GM18861 (cell line): Measurements from ENCODE around the gene ATAD2B.

Source experiments
- ATAC-seq: cut with Tn5 transposase; IDR thresholded peaks from one replicate; pipeline ENCODE4 v1.9.1; 2021; ENCODE audit not compliant: unreplicated experiment

Gene ATAD2B

DNA sequence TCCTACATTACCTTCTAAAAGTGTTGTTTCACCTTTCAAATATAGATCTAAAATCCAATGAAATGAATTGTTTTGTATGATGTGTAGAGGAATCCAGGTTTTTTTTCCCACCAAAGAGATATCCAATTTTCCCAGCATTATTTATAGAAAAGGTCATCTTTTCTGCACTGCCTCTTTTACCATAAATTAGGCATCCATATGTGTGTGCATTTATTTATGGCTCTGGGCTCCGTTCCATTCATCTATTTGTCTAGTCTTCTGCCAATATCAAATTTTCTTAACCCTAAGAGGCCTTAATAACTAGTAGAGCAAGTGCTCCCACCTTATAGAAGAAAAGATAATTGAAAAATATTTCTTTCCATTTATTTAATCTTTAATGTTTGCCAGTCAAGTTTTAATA is 88.3 kb downstream of the ATAD2B start:
- ATAC-seq = no peak

- ATAC-seq = no peak
These were observed 89.1 kb downstream of the ATAD2B start for GRCh38 chr2:23837871-23838270.

DNA sequence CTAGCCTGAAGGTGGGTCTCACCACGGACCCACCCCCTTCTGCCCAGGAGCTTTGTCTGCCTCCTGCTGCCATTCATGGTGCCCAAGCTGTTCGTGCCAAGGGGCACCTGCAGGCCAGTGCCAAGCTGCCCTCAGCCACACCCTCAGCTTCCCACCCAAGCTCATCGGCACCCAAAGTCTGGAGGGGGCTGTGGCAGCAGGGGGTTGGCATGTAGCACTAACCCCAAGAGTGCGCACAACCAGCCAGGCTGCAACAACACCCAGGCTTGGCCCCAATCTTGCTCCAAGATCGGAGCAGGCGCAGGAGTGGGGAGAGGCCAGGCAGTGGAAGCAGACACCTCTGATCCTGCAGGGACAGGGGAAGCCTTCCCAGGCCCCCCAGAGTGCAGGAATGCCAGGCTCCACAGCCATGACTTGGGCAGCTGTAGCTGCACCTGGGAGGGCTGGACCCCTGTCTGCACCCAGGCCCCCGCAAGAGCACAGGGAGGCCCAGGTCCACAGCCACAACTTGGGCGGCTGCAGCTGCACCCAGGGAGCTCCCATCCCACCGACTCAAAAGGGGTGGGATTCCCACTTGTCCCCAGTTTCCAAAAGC is 89.9 kb downstream of the ATAD2B start:
- no peak for ATAC-seq

DNA sequence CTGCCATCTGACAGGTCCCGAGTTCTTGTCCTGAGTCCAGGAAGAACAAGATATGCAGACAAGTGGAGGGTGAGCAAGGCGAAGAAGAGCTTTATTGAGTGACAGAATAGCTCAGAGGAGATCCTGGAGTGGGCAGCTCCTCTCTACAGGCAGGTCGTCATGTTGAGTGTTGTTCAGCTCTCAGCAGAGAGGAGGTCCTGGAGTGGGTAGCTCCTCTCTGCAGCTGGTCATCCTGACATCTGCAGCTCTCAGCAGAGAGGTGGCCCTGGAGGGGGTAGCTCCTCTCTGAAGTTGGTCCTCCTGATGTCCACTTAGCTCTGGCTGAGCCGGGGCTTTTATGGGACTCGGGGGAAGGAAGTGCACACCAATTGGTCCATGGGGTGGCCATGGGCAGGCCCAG is 90.4 kb downstream of the ATAD2B start:
- ATAC-seq = no peak

DNA sequence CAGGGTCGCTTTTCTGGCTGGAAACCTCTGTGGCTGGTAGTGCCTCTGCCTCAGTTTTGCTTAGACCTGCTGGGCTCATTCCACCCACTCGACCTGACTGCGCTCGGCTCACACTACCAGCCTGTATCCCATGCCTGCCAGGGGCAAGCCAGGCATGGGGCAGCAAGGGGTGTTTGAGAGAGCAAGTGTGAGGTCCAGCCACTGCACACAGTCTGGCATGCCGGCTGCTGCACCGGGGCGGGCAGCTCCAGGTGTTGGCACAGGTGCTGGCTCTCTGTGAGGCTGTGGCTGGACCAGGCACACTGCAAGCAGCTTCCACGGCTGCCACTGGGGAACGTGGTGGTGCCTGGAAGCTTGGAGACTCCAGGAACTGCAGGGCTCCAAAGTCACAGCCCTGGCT is 90.9 kb downstream of the ATAD2B start:
- ATAC-seq = no peak

DNA sequence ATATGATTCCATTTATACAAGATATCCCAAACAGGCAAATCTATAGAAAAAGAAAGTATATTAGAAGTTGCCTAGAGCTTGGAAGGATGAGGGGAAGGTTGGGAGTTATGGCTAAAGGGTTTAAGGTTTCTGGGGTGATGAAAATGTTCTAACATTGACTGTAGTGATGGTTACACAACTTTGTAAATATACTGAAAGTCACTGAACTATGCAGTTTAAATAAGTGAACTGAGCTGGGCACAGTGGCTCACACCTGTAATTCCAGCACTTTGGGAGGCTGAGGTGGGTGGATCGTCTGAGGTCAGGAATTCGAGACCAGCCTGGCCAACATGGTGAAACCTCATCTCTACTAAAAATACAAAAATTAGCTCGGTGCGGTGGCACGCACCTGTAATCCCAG is 91.5 kb downstream of the ATAD2B start:
- no peak for ATAC-seq

- ATAC-seq = no peak
These were observed 97.9 kb downstream of the ATAD2B start for GRCh38 chr2:23828986-23829385.

- no peak for ATAC-seq
These were observed 98.5 kb downstream of the ATAD2B start for GRCh38 chr2:23828256-23828980.

GRCh38 chr2:23827287-23827686 is 99.6 kb downstream of the ATAD2B start:
- ATAC-seq = no peak

GRCh38 chr2:23826771-23827170 is 100.2 kb downstream of the ATAD2B start:
- ATAC-seq = no peak

DNA sequence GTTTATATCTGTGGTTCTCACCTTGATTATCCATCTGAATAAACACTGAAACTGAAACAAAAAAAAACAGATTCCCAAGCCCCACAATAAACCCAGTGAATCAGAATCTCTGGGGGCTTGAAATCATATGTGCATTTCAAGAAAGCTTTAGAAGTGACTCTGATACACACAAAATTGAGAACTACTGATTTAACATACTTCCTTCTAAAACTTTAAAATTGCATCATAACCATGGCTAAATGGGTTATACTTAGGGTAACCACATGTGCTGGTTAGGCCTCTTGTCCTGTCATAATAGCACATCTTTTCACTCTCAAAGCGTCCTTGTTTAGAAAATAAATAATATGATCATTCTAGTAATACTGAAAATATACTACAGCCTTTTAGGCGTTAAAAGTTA is 100.9 kb downstream of the ATAD2B start:
- no peak for ATAC-seq

DNA sequence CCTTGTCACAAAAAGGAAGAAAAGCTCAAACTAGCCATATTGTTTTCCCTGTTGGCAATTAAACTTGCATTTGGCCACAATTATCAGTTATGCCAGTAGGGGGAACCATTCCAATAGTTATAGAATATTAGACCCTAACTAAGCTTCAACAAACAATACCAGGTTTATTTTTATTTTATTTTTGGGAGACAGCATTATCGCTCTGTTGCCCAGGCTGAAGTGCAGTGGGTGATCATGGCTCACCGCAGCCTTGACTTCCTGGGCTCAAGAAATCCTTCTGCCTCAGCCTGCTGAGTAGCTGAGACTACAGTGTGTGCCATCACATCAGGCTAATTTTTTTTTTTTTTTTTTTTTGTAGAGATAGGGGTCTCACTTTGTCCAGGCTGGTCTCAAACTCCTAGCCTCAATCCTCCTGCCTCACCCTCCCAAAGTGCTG is 102.1 kb downstream of the ATAD2B start:
- peak; percentile 44 for ATAC-seq

GRCh38 chr2:23823863-23824262 is 103.1 kb downstream of the ATAD2B start:
- no peak for ATAC-seq

- no peak for ATAC-seq
These were observed 112.0 kb downstream of the ATAD2B start for GRCh38 chr2:23814963-23815362.

DNA sequence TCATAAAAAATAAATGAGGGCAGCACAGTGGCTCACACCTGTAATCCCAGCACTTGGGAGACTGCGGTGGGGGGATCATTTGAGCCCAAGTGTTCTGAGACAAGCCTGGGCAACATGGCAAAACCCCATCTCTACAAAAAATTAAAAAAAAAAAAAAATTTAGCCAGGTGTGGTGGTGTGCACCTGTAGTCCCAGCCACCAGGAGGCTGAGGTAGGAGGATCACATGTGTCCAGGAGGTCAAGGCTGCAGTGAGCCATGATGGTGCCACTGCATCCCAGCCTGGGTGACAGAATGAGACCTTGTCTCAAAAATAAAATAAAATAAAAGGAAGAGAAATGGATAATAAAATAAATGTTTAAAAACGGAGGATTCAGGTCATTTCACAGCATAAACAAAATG is 113.5 kb downstream of the ATAD2B start:
- no peak for ATAC-seq

DNA sequence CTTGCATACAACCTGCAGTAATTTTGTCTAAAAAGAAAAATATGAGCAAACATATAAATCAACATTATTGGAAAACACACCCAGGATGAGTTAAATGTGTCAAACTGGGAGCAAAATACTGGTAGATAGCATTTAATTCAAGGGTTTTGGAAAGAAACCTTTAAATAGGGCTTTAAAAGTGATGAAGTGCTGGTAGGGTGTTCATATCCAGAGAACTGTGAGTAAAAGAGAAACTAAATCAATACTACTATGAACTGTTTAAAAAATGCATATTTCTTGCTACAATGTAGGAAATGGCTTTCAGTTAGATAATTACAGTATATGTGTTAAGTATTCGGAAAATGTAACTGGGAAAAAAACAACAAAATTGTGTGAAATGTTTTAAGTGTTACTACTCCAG is 117.8 kb downstream of the ATAD2B start:
- ATAC-seq = no peak

GRCh38 chr2:23806665-23807249 is 120.2 kb downstream of the ATAD2B start:
- no peak for ATAC-seq

GRCh38 chr2:23806201-23806600 is 120.7 kb downstream of the ATAD2B start:
- no peak for ATAC-seq

DNA sequence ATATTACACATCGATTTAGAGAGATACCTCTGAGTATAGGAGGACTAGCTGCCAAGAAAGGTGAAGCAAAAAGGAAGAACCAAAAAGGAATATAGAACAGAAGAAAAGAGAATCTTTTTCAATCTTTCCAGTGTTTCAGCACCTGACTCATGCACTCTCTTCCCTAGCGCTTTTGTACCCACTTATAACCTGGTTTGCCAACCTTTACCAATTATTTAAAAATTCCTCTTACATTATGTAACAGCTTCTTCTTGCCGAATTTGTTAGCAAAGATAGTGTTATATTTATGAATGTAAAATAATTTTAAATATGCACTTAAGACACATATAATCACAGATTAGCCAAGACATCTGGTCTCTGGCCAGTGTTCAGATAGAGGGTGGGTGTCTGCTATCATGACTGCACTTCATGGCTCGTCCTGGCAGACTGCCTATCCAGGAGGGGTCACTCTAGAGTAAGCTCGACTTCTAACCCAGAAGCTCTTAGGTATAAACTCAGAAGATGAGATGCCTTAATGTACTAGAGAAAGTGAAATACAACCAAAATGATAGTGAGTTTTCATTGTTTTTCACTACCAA is 122.9 kb downstream of the ATAD2B start:
- ATAC-seq = no peak

GRCh38 chr2:23803264-23803964 is 123.5 kb downstream of the ATAD2B start:
- no peak for ATAC-seq

DNA sequence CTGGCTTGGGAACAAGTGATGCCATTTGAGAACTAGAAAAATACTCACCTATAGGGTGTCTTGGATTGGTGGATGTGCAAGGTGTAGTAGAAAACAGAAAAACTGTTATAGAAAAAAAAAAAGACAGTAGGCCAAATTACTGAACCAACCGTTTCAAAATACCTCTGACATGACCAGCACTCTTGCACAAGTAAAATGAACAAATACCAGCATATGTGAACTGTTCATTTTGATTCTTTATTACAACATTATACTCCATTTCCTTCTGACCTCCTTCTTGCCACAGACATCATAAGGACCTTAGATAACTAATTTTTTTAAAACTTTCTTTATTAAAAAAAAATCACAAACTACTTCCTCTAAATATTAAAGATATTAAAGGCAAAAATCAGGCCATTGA is 125.5 kb downstream of the ATAD2B start:
- no peak for ATAC-seq

DNA sequence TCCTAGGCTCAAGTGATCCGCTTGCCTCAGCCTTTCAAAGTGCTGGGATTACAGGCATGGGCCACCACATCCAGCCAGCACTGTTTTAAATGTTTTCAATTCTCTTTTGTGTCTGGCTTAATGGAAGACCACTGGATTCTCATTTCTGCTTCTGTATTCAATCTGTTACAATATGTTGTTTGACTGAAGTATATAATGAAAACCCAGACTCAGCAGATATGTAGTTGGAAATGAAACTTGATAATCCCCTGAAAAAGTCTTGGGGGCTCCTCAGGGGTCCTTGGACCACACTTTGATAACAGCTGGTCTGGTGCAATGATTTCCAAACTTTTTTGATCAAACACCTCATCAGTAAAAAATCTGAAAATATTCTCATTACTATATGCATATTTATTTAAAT is 132.7 kb downstream of the ATAD2B start:
- ATAC-seq = no peak
